Measurements from ENCODE around the gene CNN2. TPM values are rescaled to one million over a fixed set of nuclear protein-coding genes. Genes with fewer than 3 reads are reported as not detected.
A peak's percentile ranks its signal among the peaks of the same experiment; 100 is the strongest.
"Not testable (repeated sequence)": the region's sequence is repeated elsewhere in the genome, so short reads cannot be mapped to it uniquely, and the experiment has no call there.

The CNN2 gene
- total RNA-seq, 2 experiments from 2014 or later = 123 to 130 TPM

DNA sequence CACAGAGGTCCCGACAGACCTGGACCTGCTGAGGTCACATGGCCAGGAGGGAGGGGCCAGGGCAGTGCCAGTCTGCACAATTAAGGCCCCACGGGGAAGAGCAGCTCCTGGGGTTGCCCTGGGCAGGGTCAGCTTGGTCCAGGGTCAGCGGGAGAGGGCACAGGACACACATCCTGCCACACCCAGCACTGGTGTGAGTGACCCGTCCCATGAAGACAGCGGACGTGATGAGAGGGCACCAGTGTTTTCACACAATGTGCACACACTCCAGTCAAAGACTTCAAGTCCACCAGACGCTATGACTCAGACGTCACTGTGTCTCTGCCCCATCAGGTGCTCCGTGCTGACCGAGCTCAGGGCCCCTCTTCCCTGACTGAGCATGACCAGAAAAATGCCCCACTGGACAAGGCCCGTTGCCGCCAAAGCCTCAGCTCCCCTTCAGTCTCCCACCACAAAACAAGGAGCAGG is 9.7 kb upstream of the CNN2 start:
- H3K27ac Mint-ChIP-seq = peak overlapping the region; percentile 74
- CTCF ChIA-PET = interaction anchor here (0.7 kb wide), 1 partner anchor 222 kb away, joined by 3 read pairs; no protein-coding TSS in a partner anchor

DNA sequence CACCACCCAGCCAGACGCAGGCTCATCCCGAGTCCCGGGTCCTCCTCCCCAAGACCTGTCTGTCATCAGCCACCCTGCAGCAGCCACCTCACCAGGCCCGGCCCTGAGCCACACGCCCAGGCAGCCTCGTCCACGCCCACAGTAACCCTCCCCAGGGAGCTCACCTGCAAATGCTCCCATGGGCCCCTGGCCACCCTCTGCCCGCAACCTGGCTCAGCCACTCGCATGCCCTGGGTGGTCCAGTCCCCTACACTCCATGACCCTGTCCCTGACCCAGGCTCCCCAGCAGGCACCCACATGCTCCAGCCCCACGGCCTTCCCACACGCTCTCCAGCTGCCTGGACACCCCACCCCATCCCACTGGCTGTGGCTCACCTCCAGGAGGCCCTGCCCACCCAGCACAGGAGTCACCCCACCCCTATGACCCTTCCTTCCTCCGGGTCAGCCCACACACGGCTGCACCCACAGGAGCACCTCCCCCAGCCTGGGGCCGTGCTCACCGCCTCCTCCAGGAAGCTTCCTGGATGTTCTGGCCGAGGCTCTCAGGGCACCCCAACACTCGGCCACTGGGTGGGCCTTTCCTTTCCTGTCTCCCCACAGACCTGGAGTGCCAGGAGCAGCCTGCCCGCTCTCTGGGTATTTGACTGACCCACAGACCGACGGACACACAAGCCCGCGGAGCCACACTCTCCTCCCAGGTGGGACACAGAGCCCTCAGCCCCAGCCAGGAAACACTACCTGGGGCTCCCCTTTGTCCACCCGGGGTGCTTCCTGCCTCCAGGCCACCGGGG is 9.1 kb upstream of the CNN2 start:
- no peak for DNase-seq
- Mint-ChIP-seq H3K9me3 (no peaks in the 10 kb centered on the region), H3K27me3 (peaks cover 3% of the 10 kb centered on the region), H3K27ac (peak overlapping the region; percentile 74), H3K4me1 (ENCODE audit: low read depth) (peaks cover 47% of the 10 kb centered on the region), H3K4me3 (peak overlapping the region; percentile 16), H3K36me3 (peaks cover 11% of the 10 kb centered on the region)
- ChIA-PET CTCF (interaction anchor here (0.7 kb wide), 1 partner anchor 221 kb away, joined by 3 read pairs; no protein-coding TSS in a partner anchor), POLR2A (no interaction called here)
- intact Hi-C loops (cut with micrococcal nuclease) = no loop called here

More for the DNA sequence above, 9.7 kb upstream of the CNN2 start:
- no peaks in the 10 kb centered on the region for H3K9me3 Mint-ChIP-seq
- H3K27me3 Mint-ChIP-seq = peaks cover 3% of the 10 kb centered on the region
- POLR2A ChIA-PET = no interaction called here
- peaks cover 11% of the 10 kb centered on the region for H3K36me3 Mint-ChIP-seq
- intact Hi-C loops (cut with micrococcal nuclease) = no loop called here
- no peak for DNase-seq
- H3K4me1 Mint-ChIP-seq (ENCODE audit: low read depth) = peaks cover 45% of the 10 kb centered on the region
- H3K4me3 Mint-ChIP-seq = peak overlapping the region; percentile 8

DNA sequence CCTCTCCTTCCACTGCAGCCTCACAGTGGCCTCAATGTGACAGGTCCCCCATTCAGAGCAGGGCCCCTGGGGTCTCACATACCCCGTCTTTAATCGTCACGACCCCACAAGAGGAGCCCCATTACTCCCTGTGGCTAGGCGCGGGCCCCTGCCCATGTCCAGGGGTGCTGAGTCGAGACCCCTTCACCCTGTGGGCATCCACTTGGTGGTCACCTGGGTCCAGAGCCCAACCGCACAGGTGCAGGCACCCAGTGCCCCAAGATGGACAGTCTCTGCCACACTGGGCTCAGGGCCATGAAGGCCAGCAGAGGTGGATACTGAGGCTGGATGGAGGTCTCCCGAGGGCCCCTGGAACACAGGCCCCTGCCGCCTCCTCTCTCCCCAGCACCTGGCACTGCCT is 8.5 kb upstream of the CNN2 start:
- ChIA-PET CTCF (no interaction called here), POLR2A (no interaction called here)
- no peak for DNase-seq
- peaks cover 47% of the 10 kb centered on the region for H3K4me1 Mint-ChIP-seq (ENCODE audit: low read depth)
- peaks cover 11% of the 10 kb centered on the region for H3K36me3 Mint-ChIP-seq
- no peaks in the 10 kb centered on the region for H3K9me3 Mint-ChIP-seq
- peaks cover 3% of the 10 kb centered on the region for H3K27me3 Mint-ChIP-seq
- intact Hi-C loops (cut with micrococcal nuclease) = no loop called here
- H3K27ac Mint-ChIP-seq = peak overlapping the region; percentile 23
- peak overlapping the region; percentile 16 for H3K4me3 Mint-ChIP-seq

DNA sequence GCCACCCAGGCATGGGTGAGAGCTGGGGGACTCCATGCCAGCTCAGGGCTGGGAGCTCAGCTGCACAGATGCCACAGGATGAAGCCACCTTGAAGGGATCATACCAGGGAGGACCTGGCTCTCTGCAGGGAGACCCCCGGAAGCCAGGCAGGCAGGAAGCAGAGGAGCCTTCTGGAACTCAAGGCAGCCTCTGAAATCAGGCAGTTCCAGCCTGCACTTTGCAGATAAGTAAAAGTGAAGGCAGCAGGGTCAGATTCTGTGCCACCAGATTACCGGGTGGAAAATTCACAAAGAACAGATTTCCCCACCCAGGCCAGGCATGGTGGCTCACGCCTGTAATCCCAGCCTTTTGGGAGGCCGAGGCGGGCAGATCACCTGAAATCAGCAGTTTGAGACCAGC is 8.0 kb upstream of the CNN2 start:
- H3K9me3 Mint-ChIP-seq = no peaks in the 10 kb centered on the region
- no peak for DNase-seq
- intact Hi-C loops (cut with micrococcal nuclease) = no loop called here
- peaks cover 3% of the 10 kb centered on the region for H3K27me3 Mint-ChIP-seq
- peak overlapping the region; percentile 95 for H3K4me3 Mint-ChIP-seq
- CTCF ChIA-PET = interaction anchor here (0.7 to 1.4 kb wide), 2 partner anchors 202 to 226 kb away, joined by 3 to 5 read pairs; no protein-coding TSS in a partner anchor
- POLR2A ChIA-PET = no interaction called here
- peaks cover 11% of the 10 kb centered on the region for H3K36me3 Mint-ChIP-seq
- H3K4me1 Mint-ChIP-seq (ENCODE audit: low read depth) = peaks cover 47% of the 10 kb centered on the region
- no peak overlapping the region for H3K27ac Mint-ChIP-seq

DNA sequence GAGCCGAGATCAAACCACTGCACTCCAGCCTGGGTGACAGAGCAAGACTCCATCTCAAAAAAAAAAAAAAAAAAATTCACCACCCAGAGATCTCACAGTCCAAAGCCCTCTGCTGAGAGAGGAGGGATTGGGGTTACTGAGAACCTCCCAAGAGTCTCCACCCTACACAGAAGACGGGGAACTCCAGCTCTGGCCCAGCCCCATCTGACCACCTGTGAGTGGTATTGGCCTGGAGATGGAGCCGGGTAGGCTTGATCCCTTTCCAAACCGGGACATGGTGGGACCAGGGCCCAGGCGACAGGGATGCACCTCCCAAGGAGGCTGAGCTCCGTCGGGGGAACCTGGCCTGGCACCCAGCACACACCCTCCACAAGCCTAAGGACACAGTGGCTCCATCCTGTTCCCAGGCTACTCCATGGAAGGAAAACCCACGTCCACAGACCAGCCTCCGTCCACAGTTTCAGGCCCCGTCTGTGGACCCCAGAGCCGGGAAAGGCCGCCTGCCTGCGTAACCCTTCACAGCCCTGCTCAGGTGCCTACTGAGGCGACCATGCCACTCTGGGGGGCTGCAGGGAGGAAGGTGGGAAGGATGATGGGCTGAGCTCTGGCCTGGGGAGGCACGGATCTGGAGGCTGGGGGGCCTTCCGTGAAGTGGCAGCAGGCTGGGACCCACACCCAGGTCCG is 7.3 kb upstream of the CNN2 start:
- peaks cover 47% of the 10 kb centered on the region for H3K4me1 Mint-ChIP-seq (ENCODE audit: low read depth)
- H3K27ac Mint-ChIP-seq = no peak overlapping the region
- no peak for DNase-seq
- POLR2A ChIA-PET = interaction anchor here (1.6 kb wide), 1 partner anchor 35 kb away, joined by 8 read pairs; the partner anchor contains the start of gene WDR18
- peak overlapping the region; percentile 95 for H3K4me3 Mint-ChIP-seq
- H3K9me3 Mint-ChIP-seq = no peaks in the 10 kb centered on the region
- H3K36me3 Mint-ChIP-seq = peaks cover 10% of the 10 kb centered on the region
- intact Hi-C loops (cut with micrococcal nuclease) = no loop called here
- H3K27me3 Mint-ChIP-seq = peaks cover 3% of the 10 kb centered on the region
- CTCF ChIA-PET = interaction anchor here (0.7 to 1.4 kb wide), 3 partner anchors 35 to 225 kb away, joined by 3 to 5 read pairs (median 5); partner anchors contain the start of gene WDR18

DNA sequence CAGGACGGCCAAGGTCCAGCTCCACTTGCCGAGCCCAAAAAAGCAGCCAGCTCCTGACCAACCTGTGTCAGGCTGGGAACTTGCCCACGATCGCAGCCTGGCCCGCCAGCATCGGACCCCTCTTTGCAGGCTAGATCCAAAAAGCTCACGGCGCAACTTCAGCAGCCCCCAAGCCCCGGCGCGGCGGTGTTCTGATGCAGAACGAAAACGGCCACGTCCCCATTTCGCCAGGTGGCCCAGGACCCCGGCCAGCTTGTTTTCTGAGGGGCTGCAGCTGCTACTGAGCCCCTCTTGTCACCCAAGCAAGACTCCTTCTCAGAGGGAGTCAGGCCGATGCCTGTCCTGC is 6.8 kb upstream of the CNN2 start:
- ChIA-PET POLR2A (interaction anchor here (0.9 to 1.6 kb wide), 3 partner anchors 20 to 83 kb away, joined by 3 to 8 read pairs (median 8); partner anchors contain the start of genes ABCA7 and WDR18), CTCF (interaction anchor here (1.2 to 1.4 kb wide), 2 partner anchors 35 to 225 kb away, joined by 5 read pairs; partner anchors contain the start of gene WDR18)
- H3K27ac Mint-ChIP-seq = peak overlapping the region; percentile 86
- H3K27me3 Mint-ChIP-seq = peaks cover 3% of the 10 kb centered on the region
- peak overlapping the region; percentile 95 for H3K4me3 Mint-ChIP-seq
- intact Hi-C loops (cut with micrococcal nuclease) = no loop called here
- no peaks in the 10 kb centered on the region for H3K9me3 Mint-ChIP-seq
- peaks cover 9% of the 10 kb centered on the region for H3K36me3 Mint-ChIP-seq
- H3K4me1 Mint-ChIP-seq (ENCODE audit: low read depth) = peaks cover 44% of the 10 kb centered on the region
- DNase-seq = no peak

DNA sequence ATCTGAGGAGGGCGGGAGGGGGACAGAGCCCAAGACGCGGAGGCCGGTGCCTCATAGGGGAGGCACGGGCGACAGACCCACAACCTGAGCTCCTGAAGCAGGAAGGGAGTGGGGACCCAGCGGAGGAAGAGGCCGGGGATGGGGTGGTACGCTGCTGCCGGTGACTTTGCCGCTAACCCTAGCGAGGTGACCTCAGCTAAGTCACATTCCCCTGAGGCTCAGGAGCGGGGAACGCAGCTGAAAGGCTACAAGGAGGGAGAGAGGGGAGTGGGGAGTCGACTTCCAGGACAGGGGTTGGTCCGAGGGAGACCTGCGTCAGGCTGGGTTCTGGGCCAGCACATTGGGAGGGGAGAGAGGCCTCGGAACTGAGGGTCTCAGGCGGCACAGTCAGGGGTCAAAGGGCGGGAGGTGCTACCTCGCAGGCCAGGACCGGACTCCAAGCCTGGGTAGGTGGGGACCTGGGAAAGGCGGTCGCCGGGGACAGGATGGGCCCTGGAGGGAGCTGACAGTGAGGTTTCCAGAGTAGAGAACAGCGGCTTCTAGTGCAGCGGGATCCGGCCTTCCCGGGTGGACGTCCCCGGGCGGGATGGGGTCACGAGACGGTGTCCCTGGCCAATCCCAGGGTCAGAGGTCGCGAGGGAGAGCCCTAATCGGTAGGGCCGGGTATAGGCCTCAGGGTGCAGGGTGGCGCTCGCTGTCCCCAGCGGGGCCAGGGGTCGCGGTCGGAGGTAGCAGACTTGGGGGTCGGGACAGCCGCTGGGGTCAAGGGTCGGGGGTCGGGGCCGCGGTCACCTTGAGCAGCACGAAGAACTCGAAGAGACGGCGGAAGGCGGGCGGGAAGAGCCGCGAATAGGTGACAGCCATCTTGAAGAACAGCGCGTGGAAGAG is 6.2 kb upstream of the CNN2 start:
- intact Hi-C loops (cut with micrococcal nuclease) = loop anchor here (2.0 to 5.0 kb wide), 4 partner anchors 19 to 222 kb away; partner anchors contain the start of genes ABCA7, ATP5F1D and GRIN3B
- Mint-ChIP-seq H3K36me3 (peaks cover 9% of the 10 kb centered on the region), H3K9me3 (no peaks in the 10 kb centered on the region), H3K4me1 (ENCODE audit: low read depth) (peaks cover 46% of the 10 kb centered on the region), H3K27ac (peak overlapping the region; percentile 86), H3K4me3 (peak overlapping the region; percentile 95), H3K27me3 (peaks cover 3% of the 10 kb centered on the region)
- peak; percentile 38 for DNase-seq
- ChIA-PET CTCF (interaction anchor here (1.2 to 1.4 kb wide), 3 partner anchors 36 to 246 kb away, joined by 5 read pairs; partner anchors contain the start of gene WDR18), POLR2A (interaction anchor here (0.6 to 1.6 kb wide), 5 partner anchors 19 to 83 kb away, joined by 3 to 8 read pairs (median 5); partner anchors contain the start of genes ABCA7 and WDR18)

DNA sequence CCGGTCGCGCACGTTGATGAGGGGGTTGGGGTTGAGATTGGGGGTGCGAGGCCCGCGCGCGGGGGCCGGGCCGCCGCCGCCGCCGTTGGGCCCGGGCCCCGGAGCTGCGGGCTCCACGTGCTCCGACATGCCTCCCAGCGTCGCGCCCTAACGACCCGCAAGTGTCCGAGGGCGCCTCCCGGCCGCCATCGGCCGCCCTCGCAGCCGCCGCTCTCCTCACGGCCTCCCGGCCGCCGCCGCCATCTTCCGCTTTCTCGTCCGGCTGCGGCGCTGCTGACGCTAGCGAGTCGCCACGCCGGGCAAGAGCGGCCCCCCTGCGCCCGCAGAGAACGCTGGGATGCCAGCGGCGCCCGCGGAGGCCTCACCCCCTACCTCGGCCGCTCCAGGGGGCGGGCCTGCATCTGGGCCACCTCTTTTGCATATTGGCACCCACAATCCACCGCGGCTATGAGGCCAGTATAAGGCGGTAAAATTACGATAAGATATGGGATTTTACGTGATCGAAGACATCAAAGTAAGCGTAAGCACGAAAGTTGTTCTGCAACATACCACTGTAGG is 5.5 kb upstream of the CNN2 start, which contains the start of gene TMEM259:
TSS of gene TMEM259 (minus strand) at position 256 of the 558 bp plus-strand sequence. CDS start at position 129, 127 bp downstream.
- peak within 1 kb of the TSS; percentile 99 for H3K27ac Mint-ChIP-seq
- H3K4me3 Mint-ChIP-seq = peak within 1 kb of the TSS; percentile 95
- H3K36me3 Mint-ChIP-seq = peaks cover 9% of the 10 kb centered on the region
- ChIA-PET POLR2A (interaction anchor here (0.9 to 1.9 kb wide), 11 partner anchors 9 to 248 kb away, joined by 3 to 9 read pairs (median 5); partner anchors contain the start of genes ABCA7, CIRBP, GPX4 and WDR18), CTCF (interaction anchor here (1.0 to 2.0 kb wide), 5 partner anchors 19 to 246 kb away, joined by 3 to 6 read pairs (median 5); partner anchors contain the start of genes ABCA7 and ARHGAP45)
- peaks cover 3% of the 10 kb centered on the region for H3K27me3 Mint-ChIP-seq
- peaks cover 43% of the 10 kb centered on the region for H3K4me1 Mint-ChIP-seq (ENCODE audit: low read depth)
- intact Hi-C loops (cut with micrococcal nuclease) = loop anchor here (1.0 to 5.0 kb wide), 8 partner anchors 20 to 224 kb away; partner anchors contain the start of genes ABCA7, ATP5F1D, GPX4 and GRIN3B
- peak; percentile 98 for DNase-seq
- no peaks in the 10 kb centered on the region for H3K9me3 Mint-ChIP-seq

DNA sequence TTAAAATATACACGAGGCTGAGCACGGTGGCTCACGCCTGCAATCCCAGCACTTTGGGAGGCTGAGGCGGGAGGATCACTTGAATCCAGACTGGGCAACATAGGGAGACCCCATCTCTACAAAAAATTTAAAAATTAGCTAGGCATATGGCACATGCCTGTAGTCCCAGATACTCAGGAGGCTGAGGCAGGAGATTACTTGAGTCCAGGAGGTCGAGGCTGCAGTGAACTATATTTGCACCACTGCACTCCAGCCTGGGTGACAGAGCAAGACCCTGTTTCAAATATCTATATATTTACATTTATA is 2.6 kb upstream of the CNN2 start:
- POLR2A ChIA-PET = not testable (repeated sequence)
- H3K4me3 Mint-ChIP-seq = peak overlapping the region; percentile 26

DNA sequence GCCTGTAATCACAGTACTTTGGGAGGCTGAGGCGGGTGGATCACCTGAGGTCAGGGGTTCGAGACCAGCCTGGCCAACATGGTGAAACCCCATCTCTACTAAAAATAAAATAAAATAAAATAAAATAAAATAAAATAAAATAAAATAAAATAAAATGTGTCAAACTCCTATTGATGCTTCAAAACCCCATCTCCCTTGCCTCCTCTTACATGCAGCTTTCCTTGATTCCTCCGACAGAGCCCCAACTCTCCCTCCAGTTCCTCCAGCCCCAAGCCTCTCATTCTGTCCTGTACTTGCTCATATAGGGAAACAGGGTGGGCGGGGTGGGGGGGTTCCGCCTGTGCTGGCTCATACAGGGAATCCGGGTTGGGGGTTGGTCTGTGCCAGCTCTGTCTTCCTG is 1.3 kb upstream of the CNN2 start:
- H3K9me3 Mint-ChIP-seq; intact Hi-C loops (cut with micrococcal nuclease); POLR2A ChIA-PET; H3K27me3 Mint-ChIP-seq; H3K4me3 Mint-ChIP-seq: not testable (repeated sequence)
- peak; percentile 70 for DNase-seq
- peaks cover 23% of the 10 kb centered on the region for H3K4me1 Mint-ChIP-seq (ENCODE audit: low read depth)
- H3K27ac Mint-ChIP-seq = peak overlapping the region; percentile 47
- CTCF ChIA-PET = interaction anchor here (0.6 kb wide), 1 partner anchor 24 kb away, joined by 3 read pairs; no protein-coding TSS in a partner anchor
- H3K36me3 Mint-ChIP-seq = peaks cover 12% of the 10 kb centered on the region

More for the DNA sequence above, 2.6 kb upstream of the CNN2 start:
- H3K9me3 Mint-ChIP-seq, DNase-seq, CTCF ChIA-PET, H3K27ac Mint-ChIP-seq, H3K27me3 Mint-ChIP-seq: not testable (repeated sequence)
- Mint-ChIP-seq H3K4me1 (ENCODE audit: low read depth) (peaks cover 24% of the 10 kb centered on the region), H3K36me3 (peaks cover 11% of the 10 kb centered on the region)
- intact Hi-C loops (cut with micrococcal nuclease) = loop anchor here (5.0 kb wide), 1 partner anchor 218 kb away; the partner anchor contains the start of gene ATP5F1D

Data from activated CD4-positive, alpha-beta memory T cell treated with anti-CD3 and anti-CD28 coated beads for 36 hours (primary cell).